Colonic mucosa (tissue), 4 donors: Measurements from ENCODE around the gene RCBTB2. TPM values are rescaled to one million over a fixed set of nuclear protein-coding genes. Genes with fewer than 3 reads are reported as not detected.

Experiments used
- DNase-seq: peaks from one replicate; pipeline ENCODE4 v3.0.0-alpha.2; 2020
- H3K27ac ChIP-seq: fragments of 200-600 bp; one replicate; pipeline ENCODE4 v1.8.0; 2021
- H3K27me3 ChIP-seq: fragments of 200-600 bp; one replicate; pipeline ENCODE4 v1.8.0; 2021
- H3K36me3 ChIP-seq: fragments of 200-600 bp; one replicate; pipeline ENCODE4 v1.8.0; 2021
- H3K4me1 ChIP-seq: fragments of 200-600 bp; one replicate; pipeline ENCODE4 v1.8.0; 2021; ENCODE audit warnings: mild to moderate bottlenecking
- H3K4me3 ChIP-seq: fragments of 200-600 bp; one replicate; pipeline ENCODE4 v1.8.0; 2021
- H3K9ac ChIP-seq, 2 donors: one replicate each; pipeline ENCODE4 v1.7.0; 2013; ENCODE audit warnings: control low read depth in 2 of 2, low read depth in 2 of 2, low read length in 2 of 2
- H3K9me3 ChIP-seq: fragments of 200-600 bp; one replicate; pipeline ENCODE4 v1.8.0; 2021
- intact Hi-C: fragments of 100-400 bp; cut with DNase I; formaldehyde crosslinking; loops from one replicate; pipeline ENCODE4 v1.14.1; 2022
- total RNA-seq, 2 donors: library from RNA; stranded (reverse); fragmentation: NEBNext Ultra II Directional in 1 of 2; extraction: Animal tissue kit (Norgen Biotek cat#: 25700) in 1 of 2; gene quantifications; one replicate each; pipeline ENCODE4 v1.2.1, GENCODE V29; 2021
- TF ChIP-seq, protein P1 (sequence below): fragments of 200-600 bp; IDR thresholded peaks from one replicate; pipeline ENCODE4 v1.8.0; 2022; ENCODE audit warnings: antibody characterized with exemption, mild to moderate bottlenecking
- donor health status: healthy.
- donor health status: DM: no; HTN: no; CAD: no.
- donor health status: DM: no; HTN: no; CAD: no.

Gene RCBTB2
- total RNA-seq, 2 donors from 2014 or later: 3.3 to 5.5 TPM

GRCh38 chr13:48573213-48574007, 40.5 kb upstream of the RCBTB2 start:
- Histone ChIP-seq H3K4me1 (no peaks in the 10 kb centered on the region), H3K27ac (no peak overlapping the region), H3K36me3 (no peaks in the 10 kb centered on the region), H3K9me3 (no peaks in the 10 kb centered on the region), H3K4me3 (no peak overlapping the region), H3K9ac (no peak overlapping the region), H3K27me3 (no peaks in the 10 kb centered on the region)
- intact Hi-C loops: loop anchor here (10.0 kb wide), 1 partner anchor 169 kb away; no protein-coding TSS in a partner anchor
- no peak for DNase-seq
- TF ChIP-seq, protein P1, sequence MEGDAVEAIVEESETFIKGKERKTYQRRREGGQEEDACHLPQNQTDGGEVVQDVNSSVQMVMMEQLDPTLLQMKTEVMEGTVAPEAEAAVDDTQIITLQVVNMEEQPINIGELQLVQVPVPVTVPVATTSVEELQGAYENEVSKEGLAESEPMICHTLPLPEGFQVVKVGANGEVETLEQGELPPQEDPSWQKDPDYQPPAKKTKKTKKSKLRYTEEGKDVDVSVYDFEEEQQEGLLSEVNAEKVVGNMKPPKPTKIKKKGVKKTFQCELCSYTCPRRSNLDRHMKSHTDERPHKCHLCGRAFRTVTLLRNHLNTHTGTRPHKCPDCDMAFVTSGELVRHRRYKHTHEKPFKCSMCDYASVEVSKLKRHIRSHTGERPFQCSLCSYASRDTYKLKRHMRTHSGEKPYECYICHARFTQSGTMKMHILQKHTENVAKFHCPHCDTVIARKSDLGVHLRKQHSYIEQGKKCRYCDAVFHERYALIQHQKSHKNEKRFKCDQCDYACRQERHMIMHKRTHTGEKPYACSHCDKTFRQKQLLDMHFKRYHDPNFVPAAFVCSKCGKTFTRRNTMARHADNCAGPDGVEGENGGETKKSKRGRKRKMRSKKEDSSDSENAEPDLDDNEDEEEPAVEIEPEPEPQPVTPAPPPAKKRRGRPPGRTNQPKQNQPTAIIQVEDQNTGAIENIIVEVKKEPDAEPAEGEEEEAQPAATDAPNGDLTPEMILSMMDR: no peak

GRCh38 chr13:48571126-48571913, 38.4 kb upstream of the RCBTB2 start:
- H3K36me3 ChIP-seq: no peaks in the 10 kb centered on the region
- intact Hi-C loops: loop anchor here (10.0 kb wide), 1 partner anchor 167 kb away; no protein-coding TSS in a partner anchor
- no peak overlapping the region for H3K4me3 ChIP-seq
- no peak for DNase-seq
- no peaks in the 10 kb centered on the region for H3K27me3 ChIP-seq
- H3K9me3 ChIP-seq: no peaks in the 10 kb centered on the region
- TF ChIP-seq, protein P1: no peak
- no peaks in the 10 kb centered on the region for H3K4me1 ChIP-seq
- H3K9ac ChIP-seq: no peak overlapping the region
- H3K27ac ChIP-seq: peak overlapping the region; percentile 49

GRCh38 chr13:48570216-48570828, 37.4 kb upstream of the RCBTB2 start:
- Histone ChIP-seq H3K9ac (no peak overlapping the region), H3K4me3 (no peak overlapping the region), H3K36me3 (no peaks in the 10 kb centered on the region), H3K9me3 (no peaks in the 10 kb centered on the region), H3K4me1 (no peaks in the 10 kb centered on the region), H3K27ac (peak overlapping the region; percentile 49), H3K27me3 (no peaks in the 10 kb centered on the region)
- TF ChIP-seq, protein P1: no peak
- DNase-seq: no peak
- intact Hi-C loops: loop anchor here (10.0 kb wide), 1 partner anchor 166 kb away; no protein-coding TSS in a partner anchor

DNA sequence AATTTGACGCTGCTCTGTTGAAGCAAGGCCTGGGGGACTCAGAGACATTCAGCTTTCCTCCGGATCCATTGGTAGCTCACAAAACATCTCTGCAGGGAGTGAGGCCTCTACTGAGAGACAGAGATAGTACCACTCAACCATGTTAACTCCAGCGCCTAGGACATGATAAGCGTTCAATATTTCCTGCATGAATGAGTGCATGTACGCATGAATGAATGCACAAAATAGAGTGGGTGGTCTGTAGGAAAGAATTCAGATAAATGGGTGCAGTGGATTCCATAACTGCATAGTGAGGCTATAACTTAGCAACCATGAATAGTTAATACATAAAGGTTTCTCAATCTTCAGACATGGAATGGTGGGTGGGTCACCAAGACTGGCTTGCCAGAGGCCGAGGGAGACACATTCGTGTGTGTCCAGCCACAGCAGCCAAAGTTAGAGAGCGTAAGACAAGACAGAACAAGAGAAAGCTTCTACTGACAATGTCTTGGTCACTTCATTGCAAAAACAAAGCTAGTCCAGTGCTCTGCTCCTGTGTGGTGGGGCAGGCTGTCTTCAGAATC, 36.3 kb upstream of the RCBTB2 start:
- H3K27ac ChIP-seq: peak overlapping the region; percentile 39
- no peaks in the 10 kb centered on the region for H3K9me3 ChIP-seq
- DNase-seq: no peak
- H3K27me3 ChIP-seq: no peaks in the 10 kb centered on the region
- H3K36me3 ChIP-seq: no peaks in the 10 kb centered on the region
- no peak overlapping the region for H3K4me3 ChIP-seq
- intact Hi-C loops: no loop called here
- no peaks in the 10 kb centered on the region for H3K4me1 ChIP-seq
- no peak overlapping the region for H3K9ac ChIP-seq
- TF ChIP-seq, protein P1: no peak
